H54 (cell line): ENCODE data around the gene SIM2.

ENCODE experiments used
- DNase-seq: peaks from one replicate; pipeline ENCODE4 v3.0.0; 2011; ENCODE audit warnings: low spot score, mixed read lengths; ENCODE audit not compliant: insufficient read length
- FAIRE-seq: peaks from 3 replicates; lab custom pipeline; 2011; peaks lifted over from hg19 to GRCh38; lab: Jason Lieb, UNC
- POLR2A ChIP-seq: IDR thresholded peaks from 2 replicates; pipeline ENCODE4 v1.6.1; 2011; ENCODE audit warnings: low read depth, mild to moderate bottlenecking, low read length

Gene SIM2

DNA sequence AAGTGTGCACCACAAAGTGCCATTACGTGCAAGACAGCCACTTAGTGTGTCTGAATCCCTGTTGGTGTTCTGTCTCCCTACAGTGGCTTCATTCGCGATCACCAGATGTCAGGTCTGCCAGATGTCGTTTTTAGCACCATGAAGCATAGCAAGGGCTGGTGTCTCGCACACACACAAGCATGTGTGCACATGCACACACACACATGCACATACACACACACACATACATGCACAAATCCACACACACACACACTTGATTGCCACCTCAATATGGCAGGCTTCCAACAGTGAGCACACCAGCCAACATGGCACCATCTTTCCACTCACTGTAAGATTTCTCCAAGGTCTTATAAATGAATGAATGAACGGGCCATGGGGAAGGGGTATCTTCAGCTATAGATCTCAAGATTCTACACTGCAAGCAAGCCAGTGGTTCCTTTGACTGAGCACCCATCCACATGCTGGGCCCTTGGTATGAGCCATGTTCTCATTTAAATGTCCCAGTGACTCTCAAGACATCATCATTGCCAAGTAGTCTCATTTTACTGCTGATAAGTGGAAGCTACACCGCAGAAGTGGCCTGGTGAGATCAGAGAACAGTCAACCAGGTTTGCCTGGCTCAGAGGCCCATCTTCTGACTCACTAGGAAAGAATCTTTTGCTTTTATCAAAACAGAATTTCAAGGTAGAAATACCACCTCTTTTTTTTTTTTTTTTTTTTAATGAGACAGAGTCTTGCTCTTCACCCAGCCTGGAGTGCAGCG is 84.9 kb downstream of the SIM2 start:
- no peak for TF ChIP-seq POLR2A
- FAIRE-seq, result peak; percentile 11
- DNase-seq, result peak; percentile 86

DNA sequence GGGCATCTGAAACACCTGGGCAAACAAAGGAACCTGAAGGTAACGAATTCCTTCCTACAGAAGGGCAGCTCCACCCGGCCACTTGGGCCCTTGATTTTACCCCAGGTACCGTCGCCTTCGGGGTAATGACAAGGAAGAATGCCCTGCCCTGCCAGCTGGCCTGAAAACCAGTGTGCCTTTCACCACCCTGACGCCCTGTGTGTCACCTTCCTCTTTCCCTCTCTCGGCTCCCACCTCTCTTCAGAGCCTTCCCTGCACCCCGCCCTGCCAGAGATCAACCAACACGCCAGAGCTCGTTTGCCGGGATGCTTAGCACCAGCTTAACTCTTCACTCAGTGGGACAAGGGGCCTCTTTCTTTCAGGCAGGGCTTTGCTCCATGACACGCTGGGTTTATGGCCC is 86.0 kb downstream of the SIM2 start:
- no peak for TF ChIP-seq POLR2A
- FAIRE-seq (no peak), DNase-seq (no peak)

DNA sequence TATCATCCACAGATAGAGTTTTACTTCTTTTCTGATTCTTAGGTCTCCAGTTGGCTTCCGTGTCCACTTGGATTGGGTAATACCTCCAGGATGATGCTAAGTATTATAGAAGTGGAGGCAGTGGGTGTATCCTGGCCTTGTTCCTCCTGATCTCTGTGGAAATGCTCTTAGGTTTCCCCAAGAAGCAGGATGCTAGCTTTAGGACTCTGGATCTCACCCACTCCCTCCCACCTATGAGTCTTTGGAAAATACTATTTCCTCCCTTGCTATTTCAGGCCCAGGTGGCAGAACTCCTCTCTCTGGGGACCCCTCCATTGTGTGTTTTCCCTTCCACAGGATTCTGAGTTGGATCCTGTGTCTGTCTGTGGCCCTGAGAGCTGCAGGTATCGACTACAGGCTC is 86.7 kb downstream of the SIM2 start:
- no peak for TF ChIP-seq POLR2A
- FAIRE-seq, result no peak

DNA sequence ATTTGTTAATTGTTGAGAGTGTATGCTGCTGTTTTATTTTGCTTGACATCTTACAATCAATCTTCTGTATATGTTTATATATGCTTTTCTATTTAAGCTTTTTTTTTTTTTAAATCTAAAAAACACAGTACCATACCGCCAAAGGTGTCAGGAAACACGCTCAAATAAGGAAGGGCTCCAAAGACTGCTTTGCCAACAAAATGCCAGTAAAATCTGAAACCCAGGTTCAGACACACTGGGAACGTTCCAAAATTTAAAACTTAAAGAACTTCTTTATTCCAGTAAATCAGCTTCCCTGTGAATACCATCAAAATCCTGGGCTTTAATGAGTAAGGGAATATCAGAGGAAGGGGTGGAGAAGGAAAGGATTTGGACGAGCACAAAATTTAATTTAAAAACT is 87.3 kb downstream of the SIM2 start:
- FAIRE-seq (no peak), DNase-seq (no peak)
- no peak for TF ChIP-seq POLR2A

More for the DNA sequence above, 86.7 kb downstream of the SIM2 start:
- DNase-seq, result no peak

DNA sequence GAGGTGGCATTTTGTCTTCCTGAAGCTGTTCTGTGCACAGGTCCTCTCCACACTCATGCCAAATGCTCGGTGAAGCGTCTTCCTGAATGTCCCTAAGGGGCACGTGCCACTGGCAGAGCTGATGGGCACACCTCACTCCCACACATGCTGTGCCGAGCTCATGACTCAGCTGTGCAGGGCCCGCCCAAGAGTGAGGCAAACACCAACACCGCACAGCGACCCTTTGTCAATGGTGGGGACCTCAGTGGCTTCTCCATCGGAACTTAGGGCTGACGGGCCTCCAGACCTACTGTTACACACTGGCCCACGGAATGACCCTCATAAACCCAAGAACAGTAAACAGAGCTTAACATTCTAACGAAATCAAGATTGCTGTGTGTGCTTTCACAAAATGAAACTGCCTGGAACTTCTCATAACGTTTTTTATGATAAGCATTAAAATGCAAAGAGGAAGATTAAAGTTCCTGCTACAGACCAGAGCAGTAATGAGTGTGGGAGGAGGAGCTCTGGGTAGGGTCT is 89.3 kb downstream of the SIM2 start:
- 0 out of 2 replicates have a peak, but pooled peaks have one; percentile 12 for TF ChIP-seq POLR2A
- FAIRE-seq (no peak), DNase-seq (peak; percentile 77)

DNA sequence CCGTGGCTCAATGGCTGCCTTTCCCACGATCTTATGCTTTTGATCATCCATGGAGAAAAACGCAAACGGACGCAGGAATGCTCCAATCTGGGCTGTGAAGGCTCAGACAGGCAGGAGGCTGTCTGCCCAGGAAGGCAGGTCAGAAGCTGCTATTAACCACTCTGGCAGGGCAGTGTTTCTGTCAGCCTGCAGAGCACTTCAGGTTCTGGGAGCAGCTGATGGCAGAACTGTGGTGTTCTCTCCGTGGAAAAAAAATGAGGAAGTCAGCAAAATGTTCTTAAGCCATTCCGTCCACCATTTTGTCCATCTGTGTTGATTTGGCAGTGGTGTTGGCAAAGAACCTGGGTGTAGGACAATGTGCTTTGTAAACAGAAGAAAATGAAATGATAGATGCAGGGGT is 91.7 kb downstream of the SIM2 start:
- DNase-seq (no peak), FAIRE-seq (no peak)
- no peak for TF ChIP-seq POLR2A

DNA sequence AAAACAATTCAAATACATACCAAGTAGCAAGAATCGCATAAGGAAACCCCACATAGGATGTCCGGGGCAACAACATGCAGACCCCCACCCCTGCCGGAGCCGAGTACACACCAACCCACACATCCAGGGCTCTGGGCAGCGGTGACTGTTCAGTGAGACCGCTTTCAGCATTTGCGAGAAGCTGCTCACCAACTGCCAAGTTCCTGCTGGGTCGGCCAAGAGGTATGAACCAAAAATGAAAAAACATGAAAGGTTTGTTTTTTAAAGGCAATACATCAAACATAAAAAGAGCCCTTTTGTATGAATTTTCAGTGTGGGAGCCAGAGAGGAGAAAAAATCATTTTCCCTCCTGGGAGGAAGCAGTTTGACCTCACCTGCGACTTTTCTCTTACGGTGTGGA is 92.3 kb downstream of the SIM2 start:
- no peak for TF ChIP-seq POLR2A
- DNase-seq (no peak), FAIRE-seq (no peak)

DNA sequence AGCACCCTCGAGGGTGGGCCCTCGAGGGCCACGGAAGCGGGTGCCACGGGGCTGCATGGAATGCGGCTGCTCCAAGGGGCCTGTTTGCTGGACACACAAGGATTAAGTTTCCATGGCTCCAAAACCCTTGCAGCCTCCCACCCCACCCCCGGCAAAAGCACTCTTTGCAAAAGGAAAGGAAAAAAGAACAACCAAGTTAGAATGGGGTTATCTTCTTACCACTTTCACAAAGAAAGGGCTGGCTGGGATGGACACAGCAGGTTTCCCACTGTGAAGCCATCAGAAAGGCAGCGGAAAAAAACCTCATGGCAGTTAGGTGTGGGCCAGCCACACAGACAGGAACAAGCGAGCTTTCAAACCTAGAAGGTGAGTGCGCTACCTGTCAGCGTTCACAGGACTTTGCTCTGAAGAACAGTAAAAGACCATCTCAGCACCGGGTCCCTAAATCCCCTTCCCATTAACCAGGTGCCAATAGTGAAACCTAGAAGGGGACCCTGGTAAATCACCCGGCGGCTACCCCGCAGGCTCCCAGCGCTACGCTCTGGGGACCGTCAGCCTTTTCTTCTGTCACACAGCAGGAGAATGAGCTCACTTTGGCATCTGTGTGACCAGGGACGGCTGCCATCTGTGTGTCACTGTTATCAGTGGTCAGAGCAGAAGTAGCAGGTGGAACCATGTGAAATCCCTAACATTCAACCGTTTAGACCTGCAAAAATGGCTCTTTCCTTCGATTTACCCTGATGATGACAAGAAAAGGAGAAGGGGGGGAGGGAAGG is 93.0 kb downstream of the SIM2 start:
- FAIRE-seq, result no peak
- no peak for TF ChIP-seq POLR2A
- no peak for DNase-seq

DNA sequence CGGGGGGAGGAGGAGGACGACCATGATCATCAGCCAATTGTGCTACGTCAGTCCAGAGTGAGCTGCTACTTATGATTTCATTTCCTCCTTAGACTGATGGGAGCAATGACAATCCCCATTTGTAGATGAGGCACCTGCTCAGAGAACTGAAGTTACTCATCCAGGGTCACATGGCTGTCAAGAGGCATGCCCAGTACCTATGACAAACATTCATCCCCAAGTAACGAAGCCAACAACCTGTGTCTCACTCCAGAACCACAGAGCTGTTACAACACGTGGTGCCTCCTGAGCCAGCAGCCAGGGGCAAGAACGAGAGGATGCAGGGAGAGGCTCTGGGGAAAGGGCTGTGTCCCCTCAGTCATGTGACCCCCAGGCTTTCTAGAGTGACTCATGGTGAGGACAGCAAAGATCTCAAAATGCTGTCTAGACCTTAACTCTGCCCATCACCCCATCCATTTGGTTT is 93.6 kb downstream of the SIM2 start:
- DNase-seq (peak; percentile 65), FAIRE-seq (no peak)
- no peak for TF ChIP-seq POLR2A

DNA sequence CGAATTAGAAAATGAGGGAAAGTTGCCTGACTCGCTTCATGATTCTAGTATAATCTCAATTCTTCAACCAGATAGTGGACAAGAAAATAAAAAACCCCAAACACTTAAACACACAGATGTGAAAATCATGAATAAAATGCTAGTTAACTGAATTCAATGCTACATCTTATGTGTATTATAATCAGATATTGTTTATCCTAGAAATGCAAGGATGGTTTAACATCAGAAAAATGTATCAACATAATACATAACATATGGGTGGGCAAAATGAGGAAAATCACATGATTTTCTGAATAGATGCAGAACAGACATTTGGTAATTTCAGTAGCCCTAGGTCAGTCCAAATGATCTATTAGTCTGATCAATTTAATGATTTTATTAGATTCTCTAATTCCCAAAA is 97.2 kb downstream of the SIM2 start:
- no peak for DNase-seq
- no peak for TF ChIP-seq POLR2A
- FAIRE-seq, result no peak

DNA sequence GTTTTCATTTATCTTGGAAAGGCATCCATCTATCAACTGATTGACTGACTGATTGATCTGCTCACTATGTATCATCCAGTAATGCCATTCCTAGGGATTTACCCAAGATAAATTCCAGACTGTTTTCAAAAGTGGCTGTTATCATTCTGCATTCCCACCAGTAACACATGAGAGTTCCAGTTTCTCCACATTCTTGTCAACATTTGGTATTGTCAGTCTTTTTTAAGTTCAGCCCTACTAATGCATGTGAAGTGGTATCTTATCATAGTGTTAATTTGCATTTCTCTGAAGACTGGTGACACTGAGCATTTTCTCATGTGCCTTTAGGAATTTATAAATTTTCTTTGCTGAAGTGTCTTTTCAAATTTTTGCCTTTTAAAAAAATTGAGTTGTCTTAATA is 99.6 kb downstream of the SIM2 start:
- FAIRE-seq (no peak), DNase-seq (no peak)
- no peak for TF ChIP-seq POLR2A
